Cardiac fibroblast (primary cell): ENCODE data around the gene SEMA3G.

Experiments
- DNase-seq, 2 donors: peaks; one replicate each; pipeline versions ENCODE4 v3.0.0 to v3.0.0-alpha.2; 2010; ENCODE audit warnings: low read depth in 2 of 2
- H3K4me3 ChIP-seq, 2 donors: replicated peaks in 1 of 2; 1 replicate in 1 of 2; 2 replicates in 1 of 2; pipeline ENCODE4 v1.5.1; 2011; ENCODE audit warnings: low read depth in 2 of 2, low read length in 2 of 2, mild to moderate bottlenecking in 2 of 2, moderate library complexity in 1 of 2
- CTCF ChIP-seq: IDR thresholded peaks from one replicate; pipeline ENCODE4 v1.5.1; 2011; ENCODE audit warnings: low read depth, mild to moderate bottlenecking, low read length, inconsistent platforms

Gene SEMA3G

GRCh38 chr3:52407779-52408178 is 37.1 kb downstream of the SEMA3G start:
- no peak overlapping the region for H3K4me3 ChIP-seq
- no peak for TF ChIP-seq CTCF
- no peak for DNase-seq

GRCh38 chr3:52406791-52407510 is 38.0 kb downstream of the SEMA3G start:
- DNase-seq = no peak
- TF ChIP-seq CTCF = no peak
- H3K4me3 ChIP-seq = no peak overlapping the region

GRCh38 chr3:52406231-52406661 is 38.7 kb downstream of the SEMA3G start:
- no peak for TF ChIP-seq CTCF
- DNase-seq = no peak
- H3K4me3 ChIP-seq = no peak overlapping the region

GRCh38 chr3:52405601-52406110 is 39.2 kb downstream of the SEMA3G start:
- no peak for DNase-seq
- H3K4me3 ChIP-seq = no peak overlapping the region
- TF ChIP-seq CTCF = no peak

- DNase-seq = no peak
- no peak overlapping the region for H3K4me3 ChIP-seq
- no peak for TF ChIP-seq CTCF
Measured at GRCh38 chr3:52405066-52405465, 39.8 kb downstream of the SEMA3G start.

- H3K4me3 ChIP-seq = no peak overlapping the region
- no peak for DNase-seq
- no peak for TF ChIP-seq CTCF
Measured at GRCh38 chr3:52404391-52404790, 40.5 kb downstream of the SEMA3G start.
